ENCODE measurements around the gene GZMA. TPM values are rescaled to one million over a fixed set of nuclear protein-coding genes. Genes with fewer than 3 reads are reported as not detected.

GZMA gene
- total and polyA plus RNA-seq, 2 donors (not counting 1 experiment from before 2014, with no cell fraction given) = 1.0 TPM; not detected in 1

DNA sequence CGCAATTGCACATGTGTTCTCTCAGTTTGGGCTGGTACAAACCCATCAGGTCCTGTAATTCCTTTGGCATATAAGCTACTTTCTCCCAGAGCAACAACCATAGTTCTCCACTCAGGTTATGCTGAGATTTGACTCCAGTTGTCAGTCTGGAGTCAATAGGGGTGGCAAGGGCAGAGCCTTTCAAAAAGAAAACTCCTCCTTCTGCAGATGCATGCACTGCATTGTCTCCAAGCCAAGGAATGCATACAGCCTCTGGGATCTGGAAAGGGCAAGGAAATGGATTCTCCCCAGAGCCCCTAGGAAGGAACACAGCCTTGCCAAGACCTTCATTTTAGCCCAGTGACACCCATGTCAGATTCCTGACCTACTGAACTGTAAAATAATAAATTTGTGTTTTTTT is 31.0 kb upstream of the GZMA start:
- no CpG with 5 or more reads among the region's 1 CpG for WGBS (ENCODE audit: insufficient coverage)
- no peak overlapping the region for H3K9ac ChIP-seq (ENCODE audit: low read length)
- H3K27ac Mint-ChIP-seq = no peak overlapping the region
- H3K4me3 Mint-ChIP-seq = no peak overlapping the region
- ATAC-seq (ENCODE audit: low read depth) (no peak), DNase-seq (no peak)
- TF ChIP-seq, protein P1, sequence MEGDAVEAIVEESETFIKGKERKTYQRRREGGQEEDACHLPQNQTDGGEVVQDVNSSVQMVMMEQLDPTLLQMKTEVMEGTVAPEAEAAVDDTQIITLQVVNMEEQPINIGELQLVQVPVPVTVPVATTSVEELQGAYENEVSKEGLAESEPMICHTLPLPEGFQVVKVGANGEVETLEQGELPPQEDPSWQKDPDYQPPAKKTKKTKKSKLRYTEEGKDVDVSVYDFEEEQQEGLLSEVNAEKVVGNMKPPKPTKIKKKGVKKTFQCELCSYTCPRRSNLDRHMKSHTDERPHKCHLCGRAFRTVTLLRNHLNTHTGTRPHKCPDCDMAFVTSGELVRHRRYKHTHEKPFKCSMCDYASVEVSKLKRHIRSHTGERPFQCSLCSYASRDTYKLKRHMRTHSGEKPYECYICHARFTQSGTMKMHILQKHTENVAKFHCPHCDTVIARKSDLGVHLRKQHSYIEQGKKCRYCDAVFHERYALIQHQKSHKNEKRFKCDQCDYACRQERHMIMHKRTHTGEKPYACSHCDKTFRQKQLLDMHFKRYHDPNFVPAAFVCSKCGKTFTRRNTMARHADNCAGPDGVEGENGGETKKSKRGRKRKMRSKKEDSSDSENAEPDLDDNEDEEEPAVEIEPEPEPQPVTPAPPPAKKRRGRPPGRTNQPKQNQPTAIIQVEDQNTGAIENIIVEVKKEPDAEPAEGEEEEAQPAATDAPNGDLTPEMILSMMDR (IDR thresholded peaks at IDR 0.05) = no peak
- TF ChIP-seq EZH2 (IDR thresholded peaks at IDR 0.05; ENCODE audit: borderline replicate concordance, insufficient read depth, low read depth, low read length, poor library complexity, severe bottlenecking) = no peak
- no peaks in the 10 kb centered on the region for H3K4me1 ChIP-seq (ENCODE audit: control insufficient read depth in 2 of 2, insufficient read depth in 2 of 2, low read length in 2 of 2)
- CTCF ChIA-PET = no interaction called here
- no peak overlapping the region for H3K4me3 ChIP-seq (ENCODE audit: control extremely low read depth in 1 of 5, extremely low read depth in 1 of 5, insufficient read depth in 1 of 5, low read depth in 2 of 5, low read length in 4 of 5)
- H2AFZ ChIP-seq (ENCODE audit: insufficient read depth, low read depth, low read length, poor library complexity, severe bottlenecking) = no peak overlapping the region
- H3K4me2 ChIP-seq (replicated peaks; ENCODE audit: low read depth, low read length, poor library complexity, severe bottlenecking) = no peak overlapping the region
- no peaks in the 10 kb centered on the region for H3K9me3 Mint-ChIP-seq (ENCODE audit: insufficient read depth)
- peaks cover 13% of the 10 kb centered on the region for H3K27me3 Mint-ChIP-seq
- intact Hi-C loops (cut with micrococcal nuclease) = no loop called here
- no peaks in the 10 kb centered on the region for H4K20me1 ChIP-seq (ENCODE audit: control insufficient read depth, insufficient read depth, low read length, poor library complexity, severe bottlenecking)
- no peaks in the 10 kb centered on the region for H3K9me3 ChIP-seq (ENCODE audit: control extremely low read depth in 1 of 3, control insufficient read depth in 2 of 3, insufficient read depth in 1 of 3, low read length in 2 of 3)
- POLR2A ChIA-PET = no interaction called here
- H3K27ac ChIP-seq (ENCODE audit: low read length in 2 of 2) = no peak overlapping the region
- no peaks in the 10 kb centered on the region for H3K4me1 Mint-ChIP-seq
- no peaks in the 10 kb centered on the region for H3K27me3 ChIP-seq (replicated peaks in 1 of 4; ENCODE audit: control extremely low read depth in 1 of 4, control insufficient read depth in 3 of 4, insufficient read depth in 4 of 4, low read length in 3 of 4)
- H3K79me2 ChIP-seq (ENCODE audit: control insufficient read depth, insufficient read depth, low read length) = no peaks in the 10 kb centered on the region
- no peaks in the 10 kb centered on the region for H3K36me3 ChIP-seq (replicated peaks in 1 of 2; ENCODE audit: control extremely low read depth in 1 of 2, control insufficient read depth in 1 of 2, extremely low read depth in 1 of 2, insufficient read depth in 2 of 2, low read length in 1 of 2)

DNA sequence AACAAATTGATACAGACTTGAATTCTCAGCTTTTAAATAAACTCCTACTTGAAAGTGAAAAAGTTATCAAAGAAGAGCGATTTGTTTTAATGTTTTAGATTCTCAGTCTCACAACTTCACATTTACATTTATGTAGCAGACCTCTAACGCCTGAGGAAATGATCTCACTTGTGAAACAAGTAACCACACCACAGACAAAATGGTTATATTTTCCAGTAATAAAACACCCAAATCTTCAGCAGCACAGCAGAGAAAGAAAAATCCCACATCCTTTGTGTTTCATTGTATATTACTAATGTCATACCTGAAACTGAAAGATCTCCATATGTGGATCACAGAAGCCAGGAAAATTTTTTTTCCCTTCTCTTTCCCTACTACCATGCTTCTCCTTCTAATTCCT is 29.8 kb upstream of the GZMA start:
- POLR2A ChIA-PET = interaction anchor here (0.6 kb wide), 1 partner anchor 807 kb away, joined by 5 read pairs; no protein-coding TSS in a partner anchor
- H3K9ac ChIP-seq (ENCODE audit: low read length) = no peak overlapping the region
- no peaks in the 10 kb centered on the region for H3K4me1 Mint-ChIP-seq
- WGBS (ENCODE audit: insufficient coverage) = no CpG with 5 or more reads among the region's 2 CpGs
- H3K79me2 ChIP-seq (ENCODE audit: control insufficient read depth, insufficient read depth, low read length) = no peaks in the 10 kb centered on the region
- H3K27me3 ChIP-seq (replicated peaks in 1 of 4; ENCODE audit: control extremely low read depth in 1 of 4, control insufficient read depth in 3 of 4, insufficient read depth in 4 of 4, low read length in 3 of 4) = no peaks in the 10 kb centered on the region
- H3K36me3 ChIP-seq (replicated peaks in 1 of 2; ENCODE audit: control extremely low read depth in 1 of 2, control insufficient read depth in 1 of 2, extremely low read depth in 1 of 2, insufficient read depth in 2 of 2, low read length in 1 of 2) = no peaks in the 10 kb centered on the region
- H3K4me3 ChIP-seq (ENCODE audit: control extremely low read depth in 1 of 5, extremely low read depth in 1 of 5, insufficient read depth in 1 of 5, low read depth in 2 of 5, low read length in 4 of 5) = no peak overlapping the region
- H3K4me2 ChIP-seq (replicated peaks; ENCODE audit: low read depth, low read length, poor library complexity, severe bottlenecking) = no peak overlapping the region
- no peaks in the 10 kb centered on the region for H3K9me3 ChIP-seq (ENCODE audit: control extremely low read depth in 1 of 3, control insufficient read depth in 2 of 3, insufficient read depth in 1 of 3, low read length in 2 of 3)
- no peak overlapping the region for H3K27ac Mint-ChIP-seq
- ATAC-seq (ENCODE audit: low read depth) = no peak
- CTCF ChIA-PET = no interaction called here
- TF ChIP-seq EZH2 (IDR thresholded peaks at IDR 0.05; ENCODE audit: borderline replicate concordance, insufficient read depth, low read depth, low read length, poor library complexity, severe bottlenecking) = no peak
- TF ChIP-seq, protein P1 (IDR thresholded peaks at IDR 0.05) = no peak
- no peak overlapping the region for H3K27ac ChIP-seq (ENCODE audit: low read length in 2 of 2)
- H2AFZ ChIP-seq (ENCODE audit: insufficient read depth, low read depth, low read length, poor library complexity, severe bottlenecking) = no peak overlapping the region
- H3K4me1 ChIP-seq (ENCODE audit: control insufficient read depth in 2 of 2, insufficient read depth in 2 of 2, low read length in 2 of 2) = no peaks in the 10 kb centered on the region
- H3K9me3 Mint-ChIP-seq (ENCODE audit: insufficient read depth) = no peaks in the 10 kb centered on the region
- H3K27me3 Mint-ChIP-seq = peaks cover 3% of the 10 kb centered on the region
- H4K20me1 ChIP-seq (ENCODE audit: control insufficient read depth, insufficient read depth, low read length, poor library complexity, severe bottlenecking) = no peaks in the 10 kb centered on the region
- no peak for DNase-seq
- H3K4me3 Mint-ChIP-seq = no peak overlapping the region
- intact Hi-C loops (cut with micrococcal nuclease) = no loop called here
